K562 (cell line): ENCODE results near the gene PDE1A. TPM values are rescaled to one million over a fixed set of nuclear protein-coding genes. Genes with fewer than 3 reads are reported as not detected.

Experiments
- ATAC-seq: fragments of 200-7000 bp; cut with Tn5 transposase; 3 replicates; pipeline ENCODE4 v1.9.1; 2020; ENCODE audit warnings: moderate library complexity
- BruUV-seq: library from RNA; stranded (reverse); fragments of 400-500 nt; replicated peaks from 2 replicates; lab custom pipeline; 2021; lab: Mats Ljungman, UMichigan
- CTCF ChIA-PET: fragments of 300-600 bp; formaldehyde crosslinking; extraction: SDS; loops from one replicate; lab custom pipeline; 2021; ENCODE audit warnings: low intra/inter-chr PET ratio; lab: Yijun Ruan, JAX
- POLR2A ChIA-PET: fragments of 300-600, 350-650 bp; sonication (Branson Sonifier 250); formaldehyde crosslinking; extraction: SDS; loops from one replicate; lab custom pipeline; 2021; ENCODE audit warnings: antibody characterized with exemption, inconsistent platforms; lab: Yijun Ruan, JAX
- DNase-seq, 4 experiments: peaks; one replicate each; pipeline versions ENCODE4 v3.0.0 to v3.0.0-alpha.2; 2011 to 2018; ENCODE audit warnings: low spot score in 3 of 4, mixed read lengths in 3 of 4; ENCODE audit errors: extremely low read depth in 1 of 4
- FAIRE-seq: peaks from 2 replicates; lab custom pipeline; 2011; peaks lifted over from hg19 to GRCh38; lab: Jason Lieb, UNC
- H2AFZ ChIP-seq: 2 replicates; pipeline ENCODE4 v1.6.0; 2011; ENCODE audit warnings: low read depth, low read length, control low read depth, inconsistent platforms
- H3K27ac ChIP-seq: fragments of 200-600 bp; 3 replicates; pipeline ENCODE4 v1.8.0; 2011; ENCODE audit warnings: low read depth, mild to moderate bottlenecking, control low read depth, inconsistent platforms, low read length, moderate library complexity, mixed read lengths; ENCODE audit errors: extremely low read depth
- H3K27me3 ChIP-seq, 2 experiments: fragments of 300-600 bp in 1 of 2; 2 replicates in 1 of 2; 3 replicates in 1 of 2; pipeline versions ENCODE4 v1.6.0 to v1.8.0; 2011; ENCODE audit warnings: inconsistent platforms in 2 of 2, low read length in 2 of 2, mild to moderate bottlenecking in 1 of 2, mixed read lengths in 1 of 2, moderate library complexity in 1 of 2; ENCODE audit not compliant: control insufficient read depth in 2 of 2, insufficient read depth in 2 of 2
- H3K36me3 ChIP-seq: fragments of 300-600 bp; 3 replicates; pipeline ENCODE4 v1.8.0; 2011; ENCODE audit warnings: mild to moderate bottlenecking, low read length, inconsistent platforms; ENCODE audit not compliant: control insufficient read depth, insufficient read depth
- H3K4me1 ChIP-seq, 2 experiments: fragments of 200-600 bp in 1 of 2; replicated peaks in 1 of 2; 2 replicates in 1 of 2; 3 replicates in 1 of 2; pipeline versions ENCODE4 v1.5.1 to v1.8.0; 2011; ENCODE audit warnings: inconsistent platforms in 2 of 2, low read length in 2 of 2, mild to moderate bottlenecking in 1 of 2, mixed read lengths in 1 of 2, moderate library complexity in 1 of 2; ENCODE audit not compliant: control insufficient read depth in 2 of 2, insufficient read depth in 2 of 2
- H3K4me2 ChIP-seq: 2 replicates; pipeline ENCODE4 v1.6.1; 2011; ENCODE audit warnings: low read length, control low read depth, inconsistent platforms, mixed read lengths; ENCODE audit not compliant: insufficient read depth
- H3K4me3 ChIP-seq: fragments of 200-600 bp; sonication (generic), shearing (Covaris generic); 2 replicates; pipeline ENCODE4 v1.5.1; 2016; ENCODE audit warnings: control low read depth, inconsistent platforms
- H3K79me2 ChIP-seq: fragments of 200-600 bp; 3 replicates; pipeline ENCODE4 v1.8.0; 2011; ENCODE audit warnings: low read length, inconsistent platforms; ENCODE audit not compliant: control insufficient read depth, insufficient read depth
- H3K9ac ChIP-seq, 2 experiments: 2 replicates each; pipeline versions ENCODE4 v1.6.0 to v1.6.1; 2011; ENCODE audit warnings: low read depth in 2 of 2, low read length in 2 of 2, control low read depth in 1 of 2, inconsistent platforms in 1 of 2, mild to moderate bottlenecking in 1 of 2, mixed read lengths in 1 of 2; ENCODE audit not compliant: insufficient read depth in 1 of 2
- H3K9me1 ChIP-seq: one replicate; pipeline ENCODE4 v1.6.0; 2011; ENCODE audit warnings: inconsistent platforms, mild to moderate bottlenecking, low read length, moderate library complexity; ENCODE audit not compliant: control insufficient read depth, insufficient read depth
- H3K9me3 ChIP-seq: replicated peaks from 2 replicates; pipeline ENCODE4 v1.5.1; 2011; ENCODE audit warnings: low read depth, low read length, inconsistent platforms; ENCODE audit not compliant: control insufficient read depth, insufficient read depth
- H4K20me1 ChIP-seq: replicated peaks from 2 replicates; pipeline ENCODE4 v1.6.1; 2011; ENCODE audit warnings: low read length, inconsistent platforms, mixed read lengths; ENCODE audit not compliant: control insufficient read depth, insufficient read depth
- CBX8 ChIP-seq: fragments of 200-600 bp; sonication (generic); IDR thresholded peaks from 2 replicates; pipeline ENCODE4 v1.6.1; 2012; ENCODE audit warnings: borderline replicate concordance, mixed run types, low read depth, mild to moderate bottlenecking, moderate library complexity, mixed read lengths, low read length, control low read depth, inconsistent platforms; ENCODE audit not compliant: poor library complexity, severe bottlenecking; ENCODE audit errors: extremely low read depth
- CCAR2 ChIP-seq: fragments of 200-400 bp; formaldehyde crosslinking; IDR thresholded peaks from 2 replicates; pipeline ENCODE4 v1.6.1; 2017; ENCODE audit warnings: mild to moderate bottlenecking, low read depth, low read length
- DDX20 ChIP-seq: fragments of 450-650 bp; IDR thresholded peaks from 2 replicates; pipeline ENCODE4 v1.6.1; 2016; ENCODE audit warnings: missing genetic modification characterization, low read depth, mild to moderate bottlenecking, missing compliant biosample characterization, moderate library complexity
- PRPF4 ChIP-seq: fragments of 200-400 bp; formaldehyde crosslinking; IDR thresholded peaks from one replicate; pipeline ENCODE4 v1.6.1; 2017; ENCODE audit warnings: low read length, low read depth, mild to moderate bottlenecking; ENCODE audit not compliant: insufficient read depth, poor library complexity, severe bottlenecking
- RFX7 ChIP-seq: fragments of 250-450 bp; sonication (Bioruptor Pico); IDR thresholded peaks from 2 replicates; pipeline ENCODE4 v1.5.1; 2021; ENCODE audit warnings: mild to moderate bottlenecking
- TEAD2 ChIP-seq: fragments of 450-650 bp; IDR thresholded peaks from 2 replicates; pipeline ENCODE4 v1.6.1; 2016; ENCODE audit warnings: missing genetic modification characterization, control low read depth, missing compliant biosample characterization
- ZNF12 ChIP-seq: sonication (generic); formaldehyde crosslinking; IDR thresholded peaks from 2 replicates; pipeline ENCODE4 v1.4.0; 2020; ENCODE audit warnings: mild to moderate bottlenecking, missing genetic modification reagents
- WGBS: fragments of 100-300 bp; shearing (Covaris generic); methylation state at CpG from one replicate; pipeline ENCODE4 v1.1.6; 2016; ENCODE audit warnings: low coverage, mixed read lengths; ENCODE audit not compliant: insufficient coverage; ENCODE audit errors: missing lambda C conversion rate; 5-methylcytosine and 5-hydroxymethylcytosine counted together
- in situ Hi-C: fragments of 300-500 bp; cut with MboI; formaldehyde crosslinking; loops from 4 replicates; pipeline ENCODE4 v1.15.0; 2018; ENCODE audit warnings: inconsistent platforms, mixed read lengths
- intact Hi-C: fragments of 100-400 bp; cut with micrococcal nuclease; formaldehyde crosslinking; loops from 2 replicates; pipeline ENCODE4 v1.14.2; 2022
- polyA plus RNA-seq, 8 experiments: library from polyadenylated mRNA; depleted of rRNA in 4 of 8; stranded (reverse) in 5 of 8; unstranded in 3 of 8; fragments of >200 nt; fragmentation: Nextera tagmentation in 2 of 8; fragmentation: Illumina TruSeq in 1 of 8; extraction: Ambion mirVana in 2 of 8; extraction: Trizol in 1 of 8; gene quantifications; 2 replicates each; pipeline versions ENCODE4 v1.2.1 to v1.2.3, GENCODE V29; 2011 to 2014; ENCODE audit warnings: inconsistent platforms in 1 of 8, missing spikeins in 1 of 8
- total RNA-seq, 7 experiments: library from RNA; depleted of rRNA in 6 of 7; stranded (reverse); fragments of >200 nt in 6 of 7; fragmentation: Illumina TruSeq in 2 of 7; extraction: Trizol in 2 of 7; gene quantifications; 2 replicates each; pipeline versions ENCODE4 v1.2.1 to v1.2.3, GENCODE V29; 2011 to 2021; ENCODE audit warnings: low replicate concordance in 1 of 7
- TF ChIP-seq, protein P1 (sequence below): conservative IDR thresholded peaks from 2 replicates; pipeline ENCODE4 v1.6.1; 2011; ENCODE audit warnings: low read depth, mild to moderate bottlenecking, low read length; ENCODE audit not compliant: control insufficient read depth
- TF ChIP-seq, protein P2 (sequence below): fragments of 250-450 bp; sonication (Bioruptor Pico); IDR thresholded peaks from 2 replicates; pipeline ENCODE4 v1.4.0; 2020; ENCODE audit warnings: mild to moderate bottlenecking
- TF ChIP-seq, protein P3 (sequence below): sonication (generic); formaldehyde crosslinking; IDR thresholded peaks from 2 replicates; pipeline ENCODE4 v1.8.1; 2022; ENCODE audit warnings: missing genetic modification reagents

The PDE1A gene
- total and polyA plus RNA-seq, 9 of the 15 experiments (the other 6 are each of a cell fraction or from before 2014, with no cell fraction given), result 0.14 to 0.91 (median 0.32) TPM

- in situ Hi-C loops (no loop called here), intact Hi-C loops (no loop called here)
- no peaks in the 10 kb centered on the region for H3K9me3 ChIP-seq
- TF ChIP-seq ZNF12 (CRISPR knock-in tag) (no peak), CBX8 (no peak), TEAD2 (tag) (no peak), RFX7 (no peak), CCAR2 (no peak), DDX20 (tag) (no peak), PRPF4 (no peak)
- TF ChIP-seq, protein P1, sequence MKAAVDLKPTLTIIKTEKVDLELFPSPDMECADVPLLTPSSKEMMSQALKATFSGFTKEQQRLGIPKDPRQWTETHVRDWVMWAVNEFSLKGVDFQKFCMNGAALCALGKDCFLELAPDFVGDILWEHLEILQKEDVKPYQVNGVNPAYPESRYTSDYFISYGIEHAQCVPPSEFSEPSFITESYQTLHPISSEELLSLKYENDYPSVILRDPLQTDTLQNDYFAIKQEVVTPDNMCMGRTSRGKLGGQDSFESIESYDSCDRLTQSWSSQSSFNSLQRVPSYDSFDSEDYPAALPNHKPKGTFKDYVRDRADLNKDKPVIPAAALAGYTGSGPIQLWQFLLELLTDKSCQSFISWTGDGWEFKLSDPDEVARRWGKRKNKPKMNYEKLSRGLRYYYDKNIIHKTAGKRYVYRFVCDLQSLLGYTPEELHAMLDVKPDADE, result no peak
- TF ChIP-seq, protein P2, sequence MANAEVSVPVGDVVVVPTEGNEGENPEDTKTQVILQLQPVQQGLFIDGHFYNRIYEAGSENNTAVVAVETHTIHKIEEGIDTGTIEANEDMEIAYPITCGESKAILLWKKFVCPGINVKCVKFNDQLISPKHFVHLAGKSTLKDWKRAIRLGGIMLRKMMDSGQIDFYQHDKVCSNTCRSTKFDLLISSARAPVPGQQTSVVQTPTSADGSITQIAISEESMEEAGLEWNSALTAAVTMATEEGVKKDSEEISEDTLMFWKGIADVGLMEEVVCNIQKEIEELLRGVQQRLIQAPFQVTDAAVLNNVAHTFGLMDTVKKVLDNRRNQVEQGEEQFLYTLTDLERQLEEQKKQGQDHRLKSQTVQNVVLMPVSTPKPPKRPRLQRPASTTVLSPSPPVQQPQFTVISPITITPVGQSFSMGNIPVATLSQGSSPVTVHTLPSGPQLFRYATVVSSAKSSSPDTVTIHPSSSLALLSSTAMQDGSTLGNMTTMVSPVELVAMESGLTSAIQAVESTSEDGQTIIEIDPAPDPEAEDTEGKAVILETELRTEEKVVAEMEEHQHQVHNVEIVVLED, result no peak
- TF ChIP-seq, protein P3, sequence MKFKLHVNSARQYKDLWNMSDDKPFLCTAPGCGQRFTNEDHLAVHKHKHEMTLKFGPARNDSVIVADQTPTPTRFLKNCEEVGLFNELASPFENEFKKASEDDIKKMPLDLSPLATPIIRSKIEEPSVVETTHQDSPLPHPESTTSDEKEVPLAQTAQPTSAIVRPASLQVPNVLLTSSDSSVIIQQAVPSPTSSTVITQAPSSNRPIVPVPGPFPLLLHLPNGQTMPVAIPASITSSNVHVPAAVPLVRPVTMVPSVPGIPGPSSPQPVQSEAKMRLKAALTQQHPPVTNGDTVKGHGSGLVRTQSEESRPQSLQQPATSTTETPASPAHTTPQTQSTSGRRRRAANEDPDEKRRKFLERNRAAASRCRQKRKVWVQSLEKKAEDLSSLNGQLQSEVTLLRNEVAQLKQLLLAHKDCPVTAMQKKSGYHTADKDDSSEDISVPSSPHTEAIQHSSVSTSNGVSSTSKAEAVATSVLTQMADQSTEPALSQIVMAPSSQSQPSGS (CRISPR knock-in tag), result no peak
- no peaks in the 10 kb centered on the region for H3K27me3 ChIP-seq
- H3K4me2 ChIP-seq, result no peak overlapping the region
- H3K9ac ChIP-seq, result no peak overlapping the region
- FAIRE-seq (no peak), DNase-seq (no peak), ATAC-seq (no peak)
- H4K20me1 ChIP-seq, result no peaks in the 10 kb centered on the region
- POLR2A ChIA-PET, result no interaction called here
- CTCF ChIA-PET, result no interaction called here
- no peaks in the 10 kb centered on the region for H3K4me1 ChIP-seq
- no peak overlapping the region for H3K4me3 ChIP-seq
- H3K9me1 ChIP-seq, result no peaks in the 10 kb centered on the region
- H3K27ac ChIP-seq, result no peak overlapping the region
- H2AFZ ChIP-seq, result no peak overlapping the region
- WGBS, result 2% methylated on average over 2 of the region's 2 CpGs
- H3K79me2 ChIP-seq, result no peaks in the 10 kb centered on the region
- BruUV-seq, result no TSS peak
- H3K36me3 ChIP-seq, result no peaks in the 10 kb centered on the region
Observed at GRCh38 chr2:182116774-182117173, 310.1 kb downstream of the PDE1A start.
